ENCODE results near the gene PIEZO2.

PIEZO2 gene

GRCh38 chr18:10776493-10776892, 372.9 kb downstream of the PIEZO2 start:
- WGBS, result 96% methylated on average over 6 of the region's 6 CpGs
- no peak overlapping the region for H3K4ac ChIP-seq (ENCODE audit: low read depth in 1 of 2, low read length in 2 of 2)
- H4K8ac ChIP-seq (ENCODE audit: low read length), result no peak overlapping the region
- H3K4me3 ChIP-seq (ENCODE audit: insufficient read depth in 1 of 2, low read depth in 1 of 2, low read length in 2 of 2), result no peak overlapping the region
- DNase-seq, result no peak
- H2BK120ac ChIP-seq (ENCODE audit: low read depth, low read length), result no peak overlapping the region
- H2BK12ac ChIP-seq (ENCODE audit: low read length in 2 of 2), result no peak overlapping the region
- H4K91ac ChIP-seq (ENCODE audit: low read length), result no peak overlapping the region
- H3K14ac ChIP-seq (ENCODE audit: low read length in 2 of 2), result no peak overlapping the region
- H2BK5ac ChIP-seq (ENCODE audit: low read depth, low read length, poor library complexity, severe bottlenecking), result no peak overlapping the region
- H3K18ac ChIP-seq (ENCODE audit: low read depth in 1 of 2, low read length in 2 of 2), result no peak overlapping the region
- H3K9me3 ChIP-seq (ENCODE audit: control insufficient read depth, low read length), result no peaks in the 10 kb centered on the region
- peaks cover 0 to 38% of the 10 kb centered on the region in 2 experiments for H3K27me3 ChIP-seq (ENCODE audit: control insufficient read depth in 1 of 2, insufficient read depth in 1 of 2, low read length in 2 of 2)
- H3K23ac ChIP-seq (ENCODE audit: low read length in 2 of 2), result no peak overlapping the region
- H3K9ac ChIP-seq (ENCODE audit: low read length), result no peak overlapping the region
- H3K4me2 ChIP-seq (ENCODE audit: low read length, poor library complexity, severe bottlenecking), result no peak overlapping the region
- no peaks in the 10 kb centered on the region for H3K36me3 ChIP-seq (ENCODE audit: control insufficient read depth in 1 of 2, insufficient read depth in 2 of 2, low read depth in 1 of 2, low read length in 2 of 2)
- no peak overlapping the region for H2BK15ac ChIP-seq (ENCODE audit: low read depth, poor library complexity, severe bottlenecking)
- H3K27ac ChIP-seq (ENCODE audit: low read length, poor library complexity, severe bottlenecking), result no peak overlapping the region
- H3K4me1 ChIP-seq (ENCODE audit: control insufficient read depth, insufficient read depth, low read depth, low read length), result no peaks in the 10 kb centered on the region
- H2AK5ac ChIP-seq (ENCODE audit: low read length, severe bottlenecking), result no peak overlapping the region
- H3K79me1 ChIP-seq (replicated peaks; ENCODE audit: low read length, poor library complexity, severe bottlenecking), result no peaks in the 10 kb centered on the region
- no peak overlapping the region for H2AFZ ChIP-seq (ENCODE audit: low read depth, low read length)

- no peak overlapping the region for H3K18ac ChIP-seq (ENCODE audit: low read depth in 1 of 2, low read length in 2 of 2)
- H2BK120ac ChIP-seq (ENCODE audit: low read depth, low read length), result no peak overlapping the region
- no peaks in the 10 kb centered on the region for H3K9me3 ChIP-seq (ENCODE audit: control insufficient read depth, low read length)
- no peak overlapping the region for H4K91ac ChIP-seq (ENCODE audit: low read length)
- no peak overlapping the region for H2BK5ac ChIP-seq (ENCODE audit: low read depth, low read length, poor library complexity, severe bottlenecking)
- H3K9ac ChIP-seq (ENCODE audit: low read length), result no peak overlapping the region
- H3K4ac ChIP-seq (ENCODE audit: low read depth in 1 of 2, low read length in 2 of 2), result no peak overlapping the region
- H2BK12ac ChIP-seq (ENCODE audit: low read length in 2 of 2), result no peak overlapping the region
- H3K4me1 ChIP-seq (ENCODE audit: control insufficient read depth, insufficient read depth, low read depth, low read length), result no peaks in the 10 kb centered on the region
- no peak overlapping the region for H3K27ac ChIP-seq (ENCODE audit: low read length, poor library complexity, severe bottlenecking)
- H3K23ac ChIP-seq (ENCODE audit: low read length in 2 of 2), result no peak overlapping the region
- no peak overlapping the region for H4K8ac ChIP-seq (ENCODE audit: low read length)
- H3K27me3 ChIP-seq (ENCODE audit: control insufficient read depth in 1 of 2, insufficient read depth in 1 of 2, low read length in 2 of 2), result peaks cover 0 to 38% of the 10 kb centered on the region in 2 experiments
- DNase-seq, result no peak
- no peak overlapping the region for H2AK5ac ChIP-seq (ENCODE audit: low read length, severe bottlenecking)
- no peak overlapping the region for H2BK15ac ChIP-seq (ENCODE audit: low read depth, poor library complexity, severe bottlenecking)
- 100% methylated on average over 4 of the region's 5 CpGs for WGBS
- no peak overlapping the region for H2AFZ ChIP-seq (ENCODE audit: low read depth, low read length)
- H3K36me3 ChIP-seq (ENCODE audit: control insufficient read depth in 1 of 2, insufficient read depth in 2 of 2, low read depth in 1 of 2, low read length in 2 of 2), result no peaks in the 10 kb centered on the region
- no peaks in the 10 kb centered on the region for H3K79me1 ChIP-seq (replicated peaks; ENCODE audit: low read length, poor library complexity, severe bottlenecking)
- H3K4me2 ChIP-seq (ENCODE audit: low read length, poor library complexity, severe bottlenecking), result no peak overlapping the region
- H3K4me3 ChIP-seq (ENCODE audit: insufficient read depth in 1 of 2, low read depth in 1 of 2, low read length in 2 of 2), result no peak overlapping the region
- H3K14ac ChIP-seq (ENCODE audit: low read length in 2 of 2), result no peak overlapping the region
Observed at GRCh38 chr18:10775026-10775425, 374.3 kb downstream of the PIEZO2 start.

GRCh38 chr18:10771053-10771709, 378.2 kb downstream of the PIEZO2 start:
- no peak overlapping the region for H2BK12ac ChIP-seq (ENCODE audit: low read length in 2 of 2)
- no peak overlapping the region for H3K4me3 ChIP-seq (ENCODE audit: insufficient read depth in 1 of 2, low read depth in 1 of 2, low read length in 2 of 2)
- no peak overlapping the region for H4K8ac ChIP-seq (ENCODE audit: low read length)
- no peak overlapping the region for H3K18ac ChIP-seq (ENCODE audit: low read depth in 1 of 2, low read length in 2 of 2)
- no peak overlapping the region for H2AFZ ChIP-seq (ENCODE audit: low read depth, low read length)
- WGBS, result 76% methylated on average over 2 of the region's 3 CpGs
- H3K9ac ChIP-seq (ENCODE audit: low read length), result no peak overlapping the region
- no peaks in the 10 kb centered on the region for H3K4me1 ChIP-seq (ENCODE audit: control insufficient read depth, insufficient read depth, low read depth, low read length)
- no peak overlapping the region for H2BK120ac ChIP-seq (ENCODE audit: low read depth, low read length)
- H3K4ac ChIP-seq (ENCODE audit: low read depth in 1 of 2, low read length in 2 of 2), result no peak overlapping the region
- H3K23ac ChIP-seq (ENCODE audit: low read length in 2 of 2), result no peak overlapping the region
- H2AK5ac ChIP-seq (ENCODE audit: low read length, severe bottlenecking), result no peak overlapping the region
- H3K4me2 ChIP-seq (ENCODE audit: low read length, poor library complexity, severe bottlenecking), result no peak overlapping the region
- H3K14ac ChIP-seq (ENCODE audit: low read length in 2 of 2), result no peak overlapping the region
- no peaks in the 10 kb centered on the region for H3K36me3 ChIP-seq (ENCODE audit: control insufficient read depth in 1 of 2, insufficient read depth in 2 of 2, low read depth in 1 of 2, low read length in 2 of 2)
- H3K27me3 ChIP-seq (ENCODE audit: control insufficient read depth in 1 of 2, insufficient read depth in 1 of 2, low read length in 2 of 2), result peaks cover 0 to 51% of the 10 kb centered on the region in 2 experiments
- no peak overlapping the region for H4K91ac ChIP-seq (ENCODE audit: low read length)
- H3K27ac ChIP-seq (ENCODE audit: low read length, poor library complexity, severe bottlenecking), result no peak overlapping the region
- no peak overlapping the region for H2BK15ac ChIP-seq (ENCODE audit: low read depth, poor library complexity, severe bottlenecking)
- H3K9me3 ChIP-seq (ENCODE audit: control insufficient read depth, low read length), result no peaks in the 10 kb centered on the region
- H2BK5ac ChIP-seq (ENCODE audit: low read depth, low read length, poor library complexity, severe bottlenecking), result no peak overlapping the region
- H3K79me1 ChIP-seq (replicated peaks; ENCODE audit: low read length, poor library complexity, severe bottlenecking), result no peaks in the 10 kb centered on the region
- peak; percentile 74 for DNase-seq

GRCh38 chr18:10770264-10770663, 379.1 kb downstream of the PIEZO2 start:
- Histone ChIP-seq H3K23ac (ENCODE audit: low read length in 2 of 2) (no peak overlapping the region), H3K79me1 (replicated peaks; ENCODE audit: low read length, poor library complexity, severe bottlenecking) (no peaks in the 10 kb centered on the region), H2AFZ (ENCODE audit: low read depth, low read length) (no peak overlapping the region), H2BK5ac (ENCODE audit: low read depth, low read length, poor library complexity, severe bottlenecking) (no peak overlapping the region), H4K91ac (ENCODE audit: low read length) (no peak overlapping the region), H3K36me3 (ENCODE audit: control insufficient read depth in 1 of 2, insufficient read depth in 2 of 2, low read depth in 1 of 2, low read length in 2 of 2) (no peaks in the 10 kb centered on the region), H2AK5ac (ENCODE audit: low read length, severe bottlenecking) (no peak overlapping the region), H3K27ac (ENCODE audit: low read length, poor library complexity, severe bottlenecking) (no peak overlapping the region), H3K27me3 (ENCODE audit: control insufficient read depth in 1 of 2, insufficient read depth in 1 of 2, low read length in 2 of 2) (peaks cover 0 to 46% of the 10 kb centered on the region in 2 experiments), H3K4ac (ENCODE audit: low read depth in 1 of 2, low read length in 2 of 2) (no peak overlapping the region), H3K4me3 (ENCODE audit: insufficient read depth in 1 of 2, low read depth in 1 of 2, low read length in 2 of 2) (no peak overlapping the region), H3K4me1 (ENCODE audit: control insufficient read depth, insufficient read depth, low read depth, low read length) (no peaks in the 10 kb centered on the region), H3K4me2 (ENCODE audit: low read length, poor library complexity, severe bottlenecking) (no peak overlapping the region), H3K9me3 (ENCODE audit: control insufficient read depth, low read length) (no peaks in the 10 kb centered on the region), H3K14ac (ENCODE audit: low read length in 2 of 2) (no peak overlapping the region), H4K8ac (ENCODE audit: low read length) (no peak overlapping the region), H3K9ac (ENCODE audit: low read length) (no peak overlapping the region), H2BK15ac (ENCODE audit: low read depth, poor library complexity, severe bottlenecking) (no peak overlapping the region), H2BK12ac (ENCODE audit: low read length in 2 of 2) (no peak overlapping the region), H3K18ac (ENCODE audit: low read depth in 1 of 2, low read length in 2 of 2) (no peak overlapping the region), H2BK120ac (ENCODE audit: low read depth, low read length) (no peak overlapping the region)
- no peak for DNase-seq
- 100% methylated on average over 1 of the region's 2 CpGs for WGBS

All from mesenchymal stem cell (in vitro differentiated cells and primary cell).